ENCODE measurements around the gene EIF2B1. TPM values are rescaled to one million over a fixed set of nuclear protein-coding genes. Genes with fewer than 3 reads are reported as not detected.
"Not testable (repeated sequence)": the region's sequence is repeated elsewhere in the genome, so short reads cannot be mapped to it uniquely, and the experiment has no call there.

Gene EIF2B1
- total RNA-seq, 2 donors from 2014 or later, result 63.3 to 70.9 TPM

- peaks cover 10% of the 10 kb centered on the region in 2 donors for H3K36me3 Mint-ChIP-seq
- H3K9me3 Mint-ChIP-seq, result no peaks in the 10 kb centered on the region
- no peak overlapping the region for H3K27ac Mint-ChIP-seq
- ATAC-seq (no peak), DNase-seq (ENCODE audit: low spot score in 2 of 2) (no peak)
Observed at GRCh38 chr12:123597100-123597499, 36.4 kb downstream of the EIF2B1 start.

GRCh38 chr12:123595729-123596128 lies 37.8 kb downstream of the EIF2B1 start:
- DNase-seq (ENCODE audit: low spot score in 2 of 2) (no peak), ATAC-seq (no peak)
- Mint-ChIP-seq H3K9me3 (no peaks in the 10 kb centered on the region), H3K36me3 (peaks cover 1% of the 10 kb centered on the region in 2 donors), H3K27ac (no peak overlapping the region)

GRCh38 chr12:123591702-123592481 lies 41.6 kb downstream of the EIF2B1 start:
- Mint-ChIP-seq H3K36me3 (peaks cover 9 to 14% of the 10 kb centered on the region in 2 donors), H3K27ac (peak overlapping the region; percentile 26 to 67), H3K9me3 (no peaks in the 10 kb centered on the region)
- no peak for DNase-seq (ENCODE audit: low spot score in 2 of 2)
- ATAC-seq, result no peak

- Mint-ChIP-seq H3K36me3 (peaks cover 7 to 12% of the 10 kb centered on the region in 2 donors), H3K9me3 (no peaks in the 10 kb centered on the region), H3K27ac (no peak overlapping the region)
- ATAC-seq (no peak), DNase-seq (ENCODE audit: low spot score in 2 of 2) (no peak)
Observed at GRCh38 chr12:123580772-123581171, 52.7 kb downstream of the EIF2B1 start.

GRCh38 chr12:123578829-123579228 lies 54.7 kb downstream of the EIF2B1 start:
- H3K36me3 Mint-ChIP-seq; ATAC-seq; DNase-seq (ENCODE audit: low spot score in 2 of 2); H3K27ac Mint-ChIP-seq; H3K9me3 Mint-ChIP-seq: not testable (repeated sequence)

GRCh38 chr12:123578243-123578642 lies 55.2 kb downstream of the EIF2B1 start:
- DNase-seq (ENCODE audit: low spot score in 2 of 2) (no peak), ATAC-seq (no peak)
- H3K36me3 Mint-ChIP-seq, result peaks cover 0 to 6% of the 10 kb centered on the region in 2 donors
- no peak overlapping the region for H3K27ac Mint-ChIP-seq
- H3K9me3 Mint-ChIP-seq, result no peaks in the 10 kb centered on the region

GRCh38 chr12:123576611-123577010 lies 56.9 kb downstream of the EIF2B1 start:
- Mint-ChIP-seq H3K36me3 (no peaks in the 10 kb centered on the region), H3K9me3 (no peaks in the 10 kb centered on the region), H3K27ac (no peak overlapping the region)
- DNase-seq (ENCODE audit: low spot score in 2 of 2) (no peak), ATAC-seq (no peak)

- Mint-ChIP-seq H3K36me3 (no peaks in the 10 kb centered on the region), H3K27ac (no peak overlapping the region), H3K9me3 (no peaks in the 10 kb centered on the region)
- DNase-seq (ENCODE audit: low spot score in 2 of 2), result no peak
- ATAC-seq, result no peak
Observed at GRCh38 chr12:123573870-123574269, 59.6 kb downstream of the EIF2B1 start.

GRCh38 chr12:123572391-123572790 lies 61.1 kb downstream of the EIF2B1 start:
- Mint-ChIP-seq H3K27ac (no peak overlapping the region), H3K9me3 (no peaks in the 10 kb centered on the region), H3K36me3 (no peaks in the 10 kb centered on the region)
- ATAC-seq (no peak), DNase-seq (ENCODE audit: low spot score in 2 of 2) (no peak)

- H3K27ac Mint-ChIP-seq, result no peak overlapping the region
- H3K9me3 Mint-ChIP-seq, result no peaks in the 10 kb centered on the region
- no peaks in the 10 kb centered on the region for H3K36me3 Mint-ChIP-seq
- ATAC-seq, result no peak
- DNase-seq (ENCODE audit: low spot score in 2 of 2), result no peak
Observed at GRCh38 chr12:123571343-123571813, 62.1 kb downstream of the EIF2B1 start.

Other genes with a start within 250 kb of the EIF2B1 start
- gene KMT5A, start 249.6 kb downstream of the EIF2B1 start, total RNA-seq, result 10 to 100 TPM; 51.8 to 58.4 TPM
- 10 to 100 TPM in 1 of 2 donors, 1 to 10 TPM in 1; 8.6 to 11.2 TPM for gene RILPL2, start 197.0 kb downstream of the EIF2B1 start, total RNA-seq
- gene SNRNP35, start 175.5 kb downstream of the EIF2B1 start, total RNA-seq, result 10 to 100 TPM; 20.9 to 26.4 TPM
- 1 to 10 TPM; 3.2 to 3.9 TPM for gene RILPL1, start 100.0 kb downstream of the EIF2B1 start, total RNA-seq
- 100 to 1,000 TPM; 102 to 129 TPM for gene TMED2, start 49.1 kb downstream of the EIF2B1 start, total RNA-seq
- gene DDX55, start 31.6 kb downstream of the EIF2B1 start, total RNA-seq, result 10 to 100 TPM; 40.8 to 57.4 TPM
- gene GTF2H3, start 143 bp upstream of the EIF2B1 start, total RNA-seq, result 10 to 100 TPM; 35.2 to 58.3 TPM
- 1 to 10 TPM; 4.3 to 6.6 TPM for gene TCTN2, start 37.4 kb upstream of the EIF2B1 start, total RNA-seq
- 100 to 1,000 TPM in 1 of 2 donors, 10 to 100 TPM in 1; 64.5 to 128 TPM for gene ATP6V0A2, start 78.7 kb upstream of the EIF2B1 start, total RNA-seq
- 1 to 10 TPM in 1 of 2 donors, under 1 TPM in 1; 0.27 to 1.0 TPM for gene DNAH10, start 128.6 kb upstream of the EIF2B1 start, total RNA-seq